BLaER1 (cell line): ENCODE results near the gene NCBP3.

Source experiments
- H3K27ac ChIP-seq: shearing (Covaris generic); formaldehyde crosslinking; 2 replicates; pipeline ENCODE4 v1.8.1; 2022
- H3K27me3 ChIP-seq: shearing (Covaris generic); formaldehyde crosslinking; 2 replicates; pipeline ENCODE4 v1.8.1; 2022
- H3K36me3 ChIP-seq: shearing (Covaris generic); formaldehyde crosslinking; 2 replicates; pipeline ENCODE4 v1.8.1; 2022
- H3K4me1 ChIP-seq: shearing (Covaris generic); formaldehyde crosslinking; 2 replicates; pipeline ENCODE4 v1.8.1; 2022
- H3K4me2 ChIP-seq: shearing (Covaris generic); formaldehyde crosslinking; 2 replicates; pipeline ENCODE4 v1.8.1; 2022
- H3K4me3 ChIP-seq: shearing (Covaris generic); formaldehyde crosslinking; 2 replicates; pipeline ENCODE4 v1.8.1; 2022
- H3K9ac ChIP-seq: shearing (Covaris generic); formaldehyde crosslinking; 2 replicates; pipeline ENCODE4 v1.8.1; 2022
- H3K9me3 ChIP-seq: shearing (Covaris generic); formaldehyde crosslinking; 2 replicates; pipeline ENCODE4 v1.8.1; 2022
- H4K20me1 ChIP-seq: shearing (Covaris generic); formaldehyde crosslinking; 2 replicates; pipeline ENCODE4 v1.8.1; 2022
- Cebpa-rat ChIP-seq: shearing (Covaris generic); IDR thresholded peaks from 2 replicates; pipeline ENCODE4 v1.8.1; 2022

Gene NCBP3

GRCh38 chr17:3815925-3816324, 30.1 kb downstream of the NCBP3 start:
- peak overlapping the region; percentile 59 for H3K4me2 ChIP-seq
- H3K9ac ChIP-seq, result no peak overlapping the region
- H4K20me1 ChIP-seq, result no peaks in the 10 kb centered on the region
- H3K4me3 ChIP-seq, result no peak overlapping the region
- no peaks in the 10 kb centered on the region for H3K27me3 ChIP-seq
- H3K27ac ChIP-seq, result no peak overlapping the region
- TF ChIP-seq Cebpa-rat, result no peak
- no peaks in the 10 kb centered on the region for H3K9me3 ChIP-seq
- H3K36me3 ChIP-seq, result peaks cover 88% of the 10 kb centered on the region
- peaks cover 47% of the 10 kb centered on the region for H3K4me1 ChIP-seq

GRCh38 chr17:3815122-3815521, 30.9 kb downstream of the NCBP3 start:
- TF ChIP-seq Cebpa-rat, result no peak
- Histone ChIP-seq H3K9ac (no peak overlapping the region), H3K4me3 (no peak overlapping the region), H3K4me1 (peaks cover 55% of the 10 kb centered on the region), H4K20me1 (no peaks in the 10 kb centered on the region; the same call in 1 of the 2 replicates), H3K36me3 (peaks cover 88% of the 10 kb centered on the region), H3K27me3 (no peaks in the 10 kb centered on the region), H3K4me2 (no peak overlapping the region), H3K27ac (no peak overlapping the region), H3K9me3 (no peaks in the 10 kb centered on the region)

GRCh38 chr17:3814361-3814760, 31.7 kb downstream of the NCBP3 start:
- Histone ChIP-seq H3K9ac (no peak overlapping the region), H3K27me3 (no peaks in the 10 kb centered on the region), H3K4me3 (no peak overlapping the region), H3K9me3 (no peaks in the 10 kb centered on the region), H3K4me1 (peaks cover 57% of the 10 kb centered on the region), H3K27ac (no peak overlapping the region), H3K36me3 (peaks cover 90% of the 10 kb centered on the region), H3K4me2 (no peak overlapping the region), H4K20me1 (no peaks in the 10 kb centered on the region; the same call in 1 of the 2 replicates)
- TF ChIP-seq Cebpa-rat, result no peak

- Histone ChIP-seq H3K4me2 (no peak overlapping the region), H3K27ac (no peak overlapping the region), H3K36me3 (peaks cover 92% of the 10 kb centered on the region), H4K20me1 (no peaks in the 10 kb centered on the region; the same call in 1 of the 2 replicates), H3K9me3 (no peaks in the 10 kb centered on the region), H3K27me3 (no peaks in the 10 kb centered on the region), H3K9ac (no peak overlapping the region), H3K4me1 (peaks cover 45% of the 10 kb centered on the region), H3K4me3 (no peak overlapping the region)
- no peak for TF ChIP-seq Cebpa-rat
Measured at GRCh38 chr17:3813171-3813570, 32.9 kb downstream of the NCBP3 start.

- H4K20me1 ChIP-seq, result no peaks in the 10 kb centered on the region; the same call in 1 of the 2 replicates
- H3K4me1 ChIP-seq, result peaks cover 41% of the 10 kb centered on the region
- no peaks in the 10 kb centered on the region for H3K27me3 ChIP-seq
- H3K27ac ChIP-seq, result no peak overlapping the region
- no peak for TF ChIP-seq Cebpa-rat
- no peak overlapping the region for H3K4me3 ChIP-seq
- H3K9me3 ChIP-seq, result no peaks in the 10 kb centered on the region
- no peak overlapping the region for H3K4me2 ChIP-seq
- H3K9ac ChIP-seq, result no peak overlapping the region
- peaks cover 92% of the 10 kb centered on the region for H3K36me3 ChIP-seq
Measured at GRCh38 chr17:3812771-3813170, 33.3 kb downstream of the NCBP3 start.

GRCh38 chr17:3812284-3812683, 33.8 kb downstream of the NCBP3 start:
- no peak for TF ChIP-seq Cebpa-rat
- Histone ChIP-seq H3K27me3 (no peaks in the 10 kb centered on the region), H3K4me3 (no peak overlapping the region), H3K4me2 (no peak overlapping the region), H4K20me1 (no peaks in the 10 kb centered on the region; the same call in 1 of the 2 replicates), H3K27ac (no peak overlapping the region), H3K9me3 (no peaks in the 10 kb centered on the region), H3K36me3 (peaks cover 94% of the 10 kb centered on the region), H3K9ac (no peak overlapping the region), H3K4me1 (peaks cover 36% of the 10 kb centered on the region)

- TF ChIP-seq Cebpa-rat, result no peak
- H3K27ac ChIP-seq, result 0 out of 2 replicates have a peak overlapping the region, but pooled peaks have one; percentile 50
- H3K9me3 ChIP-seq, result no peaks in the 10 kb centered on the region
- H4K20me1 ChIP-seq, result no peaks in the 10 kb centered on the region; the same call in 1 of the 2 replicates
- H3K4me2 ChIP-seq, result peak overlapping the region; percentile 62
- H3K27me3 ChIP-seq, result no peaks in the 10 kb centered on the region
- H3K9ac ChIP-seq, result no peak overlapping the region
- no peak overlapping the region for H3K4me3 ChIP-seq
- H3K36me3 ChIP-seq, result peaks cover 92% of the 10 kb centered on the region
- peaks cover 30% of the 10 kb centered on the region for H3K4me1 ChIP-seq
Measured at GRCh38 chr17:3810019-3810418, 36.0 kb downstream of the NCBP3 start.

- no peak overlapping the region for H3K4me3 ChIP-seq
- H3K36me3 ChIP-seq, result peaks cover 83% of the 10 kb centered on the region
- H3K4me2 ChIP-seq, result no peak overlapping the region
- no peak overlapping the region for H3K27ac ChIP-seq
- H3K4me1 ChIP-seq, result peaks cover 39% of the 10 kb centered on the region
- no peaks in the 10 kb centered on the region for H3K9me3 ChIP-seq
- no peaks in the 10 kb centered on the region; the same call in 1 of the 2 replicates for H4K20me1 ChIP-seq
- no peak for TF ChIP-seq Cebpa-rat
- H3K9ac ChIP-seq, result no peak overlapping the region
- no peaks in the 10 kb centered on the region for H3K27me3 ChIP-seq
Measured at GRCh38 chr17:3809135-3809534, 36.9 kb downstream of the NCBP3 start.

GRCh38 chr17:3808701-3809100, 37.3 kb downstream of the NCBP3 start:
- H3K4me2 ChIP-seq, result no peak overlapping the region
- H3K4me1 ChIP-seq, result peaks cover 43% of the 10 kb centered on the region
- no peaks in the 10 kb centered on the region for H3K9me3 ChIP-seq
- no peak overlapping the region for H3K4me3 ChIP-seq
- H3K27ac ChIP-seq, result no peak overlapping the region
- peaks cover 78% of the 10 kb centered on the region for H3K36me3 ChIP-seq
- H3K27me3 ChIP-seq, result no peaks in the 10 kb centered on the region
- H4K20me1 ChIP-seq, result no peaks in the 10 kb centered on the region; the same call in 1 of the 2 replicates
- no peak overlapping the region for H3K9ac ChIP-seq
- TF ChIP-seq Cebpa-rat, result no peak

- Histone ChIP-seq H3K36me3 (peaks cover 59% of the 10 kb centered on the region), H3K4me3 (no peak overlapping the region), H3K4me2 (peak overlapping the region; percentile 78), H3K9me3 (no peaks in the 10 kb centered on the region), H3K27me3 (no peaks in the 10 kb centered on the region), H3K4me1 (peaks cover 59% of the 10 kb centered on the region), H3K9ac (no peak overlapping the region), H4K20me1 (no peaks in the 10 kb centered on the region; the same call in 1 of the 2 replicates), H3K27ac (peak overlapping the region; percentile 60; the same call in 1 of the 2 replicates)
- no peak for TF ChIP-seq Cebpa-rat
Measured at GRCh38 chr17:3805581-3805980, 40.5 kb downstream of the NCBP3 start.

- H4K20me1 ChIP-seq, result no peaks in the 10 kb centered on the region
- H3K36me3 ChIP-seq, result peaks cover 49% of the 10 kb centered on the region
- peaks cover 59% of the 10 kb centered on the region for H3K4me1 ChIP-seq
- H3K27ac ChIP-seq, result peak overlapping the region; percentile 60
- H3K9ac ChIP-seq, result peak overlapping the region; percentile 63; the same call in 1 of the 2 replicates
- H3K4me2 ChIP-seq, result peak overlapping the region; percentile 78
- no peak for TF ChIP-seq Cebpa-rat
- H3K4me3 ChIP-seq, result peak overlapping the region; percentile 40
- no peaks in the 10 kb centered on the region for H3K27me3 ChIP-seq
- no peaks in the 10 kb centered on the region for H3K9me3 ChIP-seq
Measured at GRCh38 chr17:3804503-3804931, 41.5 kb downstream of the NCBP3 start.
